HepG2 (cell line): ENCODE data around the gene PARP2. TPM values are rescaled to one million over a fixed set of nuclear protein-coding genes. Genes with fewer than 3 reads are reported as not detected.

Experiments used
- CENPX ChIP-seq: sonication (generic); formaldehyde crosslinking; IDR thresholded peaks from 2 replicates; pipeline ENCODE4 v1.9.0; 2021; ENCODE audit warnings: mild to moderate bottlenecking, missing genetic modification reagents, moderate library complexity
- CERS6 ChIP-seq: sonication (generic); formaldehyde crosslinking; IDR thresholded peaks from 2 replicates; pipeline ENCODE4 v1.5.0; 2020; ENCODE audit warnings: missing genetic modification reagents
- DMTF1 ChIP-seq: sonication (generic); formaldehyde crosslinking; IDR thresholded peaks from 2 replicates; pipeline ENCODE4 v1.4.0; 2020; ENCODE audit warnings: mild to moderate bottlenecking, missing genetic modification reagents
- FIP1L1 ChIP-seq: fragments of 200-400 bp; formaldehyde crosslinking; IDR thresholded peaks from 2 replicates; pipeline ENCODE4 v1.6.1; 2018; ENCODE audit warnings: low read depth, mild to moderate bottlenecking, low read length, moderate library complexity, borderline replicate concordance; ENCODE audit not compliant: insufficient read depth
- GABPA ChIP-seq, 2 experiments: IDR thresholded peaks; 2 replicates each; pipeline ENCODE4 v1.6.1; 2011 to 2016; ENCODE audit warnings: low read depth in 2 of 2, low read length in 1 of 2, missing biosample characterization in 1 of 2, missing genetic modification characterization in 1 of 2
- GLMP ChIP-seq: sonication (generic); formaldehyde crosslinking; IDR thresholded peaks from 2 replicates; pipeline ENCODE4 v1.9.0; 2021; ENCODE audit warnings: missing genetic modification reagents, mild to moderate bottlenecking, borderline replicate concordance
- IRF2 ChIP-seq: IDR thresholded peaks from 2 replicates; pipeline ENCODE4 v1.6.1; 2018; ENCODE audit warnings: missing genetic modification reagents, missing compliant biosample characterization
- MBD4 ChIP-seq: IDR thresholded peaks from 2 replicates; pipeline ENCODE4 v1.6.1; 2012; ENCODE audit warnings: low read length, inconsistent platforms, borderline replicate concordance
- MED8 ChIP-seq: sonication (generic); formaldehyde crosslinking; IDR thresholded peaks from 2 replicates; pipeline ENCODE4 v1.8.1; 2023; ENCODE audit warnings: mild to moderate bottlenecking, missing genetic modification reagents; ENCODE audit not compliant: insufficient replicate concordance
- MNT ChIP-seq: fragments of 450-650 bp; IDR thresholded peaks from 2 replicates; pipeline ENCODE4 v1.6.1; 2016
- ONECUT2 ChIP-seq: sonication (generic); formaldehyde crosslinking; IDR thresholded peaks from 2 replicates; pipeline ENCODE4 v1.4.0; 2020; ENCODE audit warnings: missing genetic modification reagents
- PATZ1 ChIP-seq: sonication (generic); formaldehyde crosslinking; IDR thresholded peaks from 2 replicates; pipeline ENCODE4 v1.4.0; 2020; ENCODE audit warnings: missing genetic modification reagents
- PHF20 ChIP-seq: sonication (generic); formaldehyde crosslinking; IDR thresholded peaks from 2 replicates; pipeline ENCODE4 v1.5.0; 2020; ENCODE audit warnings: mild to moderate bottlenecking, missing genetic modification reagents
- SYNCRIP ChIP-seq: fragments of 200-400 bp; formaldehyde crosslinking; IDR thresholded peaks from 2 replicates; pipeline ENCODE4 v1.6.1; 2018; ENCODE audit warnings: mild to moderate bottlenecking, low read depth, low read length; ENCODE audit not compliant: insufficient read depth
- ZBTB44 ChIP-seq: sonication (generic); formaldehyde crosslinking; IDR thresholded peaks from 2 replicates; pipeline ENCODE4 v1.4.0; 2020; ENCODE audit warnings: missing genetic modification reagents
- ZFP1 ChIP-seq: IDR thresholded peaks from 2 replicates; pipeline ENCODE4 v1.6.1; 2016
- ZNF33B ChIP-seq: sonication (generic); formaldehyde crosslinking; IDR thresholded peaks from 2 replicates; pipeline ENCODE4 v1.5.1; 2020; ENCODE audit warnings: mild to moderate bottlenecking, missing genetic modification reagents
- ZNF350 ChIP-seq: sonication (generic); formaldehyde crosslinking; IDR thresholded peaks from 2 replicates; pipeline ENCODE4 v1.4.0; 2020; ENCODE audit warnings: mild to moderate bottlenecking, low read depth, missing genetic modification reagents, borderline replicate concordance
- ZNF432 ChIP-seq: sonication (generic); formaldehyde crosslinking; IDR thresholded peaks from 2 replicates; pipeline ENCODE4 v1.5.0; 2020; ENCODE audit warnings: missing genetic modification reagents, mild to moderate bottlenecking, borderline replicate concordance
- polyA plus RNA-seq, 8 experiments: library from polyadenylated mRNA; depleted of rRNA in 3 of 8; stranded (reverse) in 7 of 8; unstranded in 1 of 8; fragments of >200 nt; fragmentation: Illumina TruSeq in 4 of 8; extraction: Trizol in 4 of 8; gene quantifications; 2 replicates each; pipeline versions ENCODE4 v1.2.1 to v1.2.3, GENCODE V29; 2011 to 2016; ENCODE audit warnings: low read depth in 4 of 8, missing spikeins in 1 of 8, mixed read lengths in 1 of 8; ENCODE audit not compliant: insufficient read depth in 1 of 8
- total RNA-seq, 5 experiments: library from RNA; depleted of rRNA; stranded (reverse); fragments of >200 nt; fragmentation: Illumina TruSeq; extraction: Trizol; gene quantifications; 2 replicates each; pipeline ENCODE4 v1.2.3, GENCODE V29; 2016; ENCODE audit warnings: low read depth in 1 of 5

PARP2 gene
- total and polyA plus RNA-seq, 2 of the 13 experiments (the other 11 are each of a cell fraction or from before 2014, with no cell fraction given), result 37.3 to 38.4 TPM

GRCh38 chr14:20343092-20343861 is at the start of gene PARP2 (continued):
- no peak for TF ChIP-seq GLMP
- no peak for TF ChIP-seq ZFP1 (CRISPR knock-in tag)
- TF ChIP-seq PHF20 (CRISPR knock-in tag), result peak; percentile 89
- no peak for TF ChIP-seq ZNF432 (CRISPR knock-in tag)
- peak; percentile 88 for TF ChIP-seq MNT
- no peak for TF ChIP-seq CENPX (CRISPR knock-in tag)
- peak; percentile 98; the same call in 1 of the 2 replicates for TF ChIP-seq ZNF350 (CRISPR knock-in tag)
- TF ChIP-seq ZNF33B (CRISPR knock-in tag), result peak; percentile 81; the same call in 1 of the 2 replicates
- TF ChIP-seq PATZ1 (CRISPR knock-in tag), result peak; percentile 78
- TF ChIP-seq ZBTB44 (CRISPR knock-in tag), result no peak
- TF ChIP-seq MBD4, result no peak
- no peak for TF ChIP-seq DMTF1
- TF ChIP-seq IRF2 (CRISPR knock-in tag), result peak; percentile 85; the same call in 1 of the 2 replicates
- no peak for TF ChIP-seq SYNCRIP
- peak; percentile 50 for TF ChIP-seq ONECUT2 (CRISPR knock-in tag)
- peak; percentile 68 for TF ChIP-seq MED8 (CRISPR knock-in tag)
- no peak for TF ChIP-seq FIP1L1
- no peak for TF ChIP-seq CERS6 (CRISPR knock-in tag)
- TF ChIP-seq GABPA (IDR thresholded peaks at IDR 0.05; ENCODE audit: low read depth, low read length), result no peak
- TF ChIP-seq GABPA (CRISPR knock-in tag; IDR thresholded peaks at IDR 0.05; ENCODE audit: low read depth), result peak; percentile 75
